NCI-H187 treated with DMSO at 0.1 percent for 48 hours (cell line): Measurements from ENCODE around the gene TM4SF20.

Experiments used
- DNase-seq: peaks from one replicate; lab custom pipeline; 2025; lab: John Stamatoyannopoulos, UW

Gene TM4SF20, protein sequence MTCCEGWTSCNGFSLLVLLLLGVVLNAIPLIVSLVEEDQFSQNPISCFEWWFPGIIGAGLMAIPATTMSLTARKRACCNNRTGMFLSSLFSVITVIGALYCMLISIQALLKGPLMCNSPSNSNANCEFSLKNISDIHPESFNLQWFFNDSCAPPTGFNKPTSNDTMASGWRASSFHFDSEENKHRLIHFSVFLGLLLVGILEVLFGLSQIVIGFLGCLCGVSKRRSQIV

DNA sequence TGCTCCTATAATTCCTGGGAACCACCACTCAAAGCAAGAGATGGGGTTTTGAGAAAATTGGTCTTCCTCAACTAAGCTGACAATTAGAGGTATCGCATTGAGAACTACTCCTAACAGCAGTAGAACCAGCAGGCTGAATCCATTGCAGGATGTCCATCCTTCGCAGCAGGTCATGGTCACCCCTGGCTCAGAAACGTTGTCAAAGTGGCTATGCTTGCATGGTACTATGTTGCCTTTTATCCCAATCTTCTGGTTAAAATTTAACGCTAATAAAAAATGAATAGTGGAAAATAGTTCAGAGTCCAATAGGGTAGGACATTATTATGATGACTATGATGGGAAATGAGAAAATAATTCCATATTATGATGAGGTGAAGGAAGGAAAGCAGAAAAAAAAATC is at the start of gene TM4SF20:
Gene TM4SF20, minus strand, starts transcription at position 212 of the 400 bp plus-strand sequence. Its CDS starts 38 bp downstream, at position 174.
- DNase-seq, result no peak

DNA sequence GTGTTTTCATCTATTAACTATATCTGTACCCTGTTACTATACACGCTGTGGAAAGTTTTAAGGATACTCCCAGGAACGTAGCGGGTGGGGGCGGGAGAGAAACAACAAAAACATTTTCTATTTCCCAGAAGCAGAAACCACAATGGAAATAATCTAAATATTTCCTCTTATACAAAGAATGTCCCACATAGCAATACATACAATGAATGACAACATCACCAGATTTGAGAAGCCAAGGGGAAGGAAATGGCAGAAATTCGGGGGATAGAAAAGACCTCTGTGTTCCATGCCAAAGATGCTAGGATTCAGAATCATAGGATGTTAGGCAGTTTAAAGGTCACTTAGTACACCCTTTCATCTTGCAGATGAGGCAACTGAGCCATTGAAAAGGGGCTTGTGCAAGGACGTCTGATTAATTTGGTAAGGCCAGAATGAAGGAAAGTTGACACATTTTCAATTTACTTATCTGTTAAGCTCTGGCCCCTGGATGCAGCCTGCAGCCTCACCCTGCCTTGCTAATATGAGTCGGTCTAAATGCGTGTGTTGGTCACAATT is 49.7 kb upstream of the TM4SF20 start:
- no peak for DNase-seq

DNA sequence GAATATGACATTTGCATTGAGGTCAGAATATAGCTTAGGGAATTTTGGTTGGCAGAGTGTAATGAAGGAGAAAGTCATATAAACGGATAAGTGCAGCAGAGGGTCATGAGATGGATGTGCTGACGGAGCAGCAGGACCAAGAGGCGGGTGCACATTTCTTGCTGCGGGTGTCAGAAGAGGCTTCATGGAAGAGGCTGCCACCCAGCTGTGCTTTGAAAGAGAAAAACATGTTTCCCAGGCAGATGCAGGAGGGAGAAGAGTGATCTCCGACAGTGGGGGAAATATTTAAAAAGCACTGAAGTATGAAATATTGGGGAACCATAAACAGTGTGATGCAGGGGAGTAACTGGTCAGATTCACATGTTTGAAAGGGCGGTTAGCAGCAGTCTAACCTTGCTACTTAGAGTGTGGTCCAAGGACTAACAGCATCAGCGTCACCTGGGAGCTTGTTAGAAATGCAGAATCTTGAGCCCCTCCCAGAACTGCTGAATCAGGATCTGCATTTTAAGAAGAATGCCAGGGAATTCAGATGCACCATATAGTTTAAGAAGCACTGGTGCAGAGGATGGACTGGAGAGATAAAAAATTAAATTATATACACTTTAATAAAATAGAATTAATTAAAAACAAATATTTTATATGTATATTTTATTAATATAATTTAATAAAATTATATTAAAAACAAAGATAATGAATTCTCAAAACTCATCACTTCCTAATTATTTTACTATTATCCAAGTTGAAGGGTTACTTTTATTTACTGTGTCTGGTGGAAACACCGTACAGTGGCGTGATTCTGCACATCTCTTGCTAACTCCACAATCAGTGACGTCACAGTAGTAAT is 44.8 kb upstream of the TM4SF20 start:
- DNase-seq, result no peak

DNA sequence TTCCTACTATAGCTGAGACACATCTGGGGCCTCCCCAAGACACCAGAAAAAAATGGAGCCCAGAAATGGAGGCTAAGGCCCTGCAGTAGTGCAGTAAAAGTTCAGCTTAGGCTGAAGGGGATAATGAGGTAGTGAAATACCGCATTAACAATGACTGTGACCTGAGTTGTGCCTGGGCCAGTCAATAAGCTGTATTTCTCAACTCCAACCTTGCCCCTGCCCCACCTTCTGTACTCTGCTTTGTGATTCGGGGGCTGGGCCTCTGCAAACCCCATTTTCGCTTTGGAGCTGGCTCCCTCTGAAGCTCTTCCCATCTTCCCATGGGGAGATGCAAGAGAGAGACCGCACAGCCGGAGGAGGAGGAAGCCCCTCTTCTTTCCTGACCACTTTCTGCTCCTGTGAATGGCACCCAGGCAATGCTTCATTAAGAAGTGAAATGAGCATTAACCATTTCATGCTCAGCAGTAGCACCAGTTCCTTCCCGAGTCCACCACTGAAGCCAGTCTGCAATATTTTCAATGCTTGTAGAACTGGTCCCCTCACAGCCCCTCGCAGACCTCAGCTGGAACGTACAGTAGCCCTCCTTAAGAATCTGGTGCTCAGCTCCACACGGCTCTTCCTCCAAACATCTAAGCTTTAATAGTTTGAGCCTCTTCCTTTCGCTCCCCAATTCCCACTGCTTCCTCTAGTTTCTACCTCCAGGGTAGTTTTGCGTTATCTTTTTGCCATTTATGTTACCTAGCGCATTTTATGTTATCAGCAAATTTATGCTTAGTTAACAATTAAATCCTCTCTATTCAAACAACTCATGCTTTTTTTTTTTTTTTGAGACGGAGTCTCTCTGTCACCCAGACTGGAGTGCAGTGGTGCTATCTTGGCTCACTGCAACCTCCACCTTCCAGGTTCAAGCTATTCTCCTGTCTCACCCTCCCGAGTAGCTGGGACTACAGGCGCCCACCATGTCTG is 41.3 kb upstream of the TM4SF20 start:
- DNase-seq, result no peak

GRCh38 chr2:227416701-227417100 is 37.6 kb upstream of the TM4SF20 start:
- DNase-seq, result no peak

DNA sequence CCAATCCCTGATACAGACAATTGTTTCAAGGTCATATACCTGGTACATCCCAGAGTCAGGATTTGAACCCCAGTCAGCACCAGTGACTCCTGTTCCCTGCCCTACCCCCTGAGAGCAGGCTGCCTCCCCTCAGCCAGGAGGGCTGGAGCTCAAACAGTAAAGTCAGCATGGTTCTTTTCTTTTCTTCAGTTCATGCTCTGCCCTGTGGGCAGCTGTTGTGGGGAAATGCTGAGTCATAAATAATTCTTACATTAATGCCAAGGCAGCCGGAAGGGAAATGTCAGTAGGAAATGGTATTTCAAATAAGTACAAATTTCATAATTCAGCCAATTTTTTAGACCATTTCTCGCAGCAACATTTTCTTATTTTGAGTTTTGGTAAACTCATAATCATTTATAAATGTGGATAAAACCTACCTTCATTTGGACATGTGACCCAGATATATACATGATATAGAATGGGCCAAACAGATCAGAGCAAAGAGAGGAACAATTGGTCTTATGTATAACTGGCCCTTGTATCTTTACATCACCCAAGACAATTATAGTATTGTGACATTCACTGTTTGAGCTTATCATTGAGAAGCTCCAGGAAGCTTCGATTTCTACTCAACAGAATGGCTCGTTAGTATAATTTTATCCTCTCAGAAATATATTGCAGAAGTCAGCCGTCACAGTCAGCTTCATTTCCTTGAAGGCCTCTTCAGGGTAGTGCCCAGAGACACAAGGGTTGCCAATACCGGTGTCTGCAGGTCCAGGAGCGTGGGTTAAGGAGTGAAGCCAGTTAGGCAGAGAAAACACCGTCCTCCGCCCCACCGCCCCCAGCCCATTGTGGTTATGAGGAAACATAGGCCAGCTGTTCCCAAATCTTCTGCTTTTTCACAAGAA is 36.7 kb upstream of the TM4SF20 start:
- DNase-seq, result no peak

DNA sequence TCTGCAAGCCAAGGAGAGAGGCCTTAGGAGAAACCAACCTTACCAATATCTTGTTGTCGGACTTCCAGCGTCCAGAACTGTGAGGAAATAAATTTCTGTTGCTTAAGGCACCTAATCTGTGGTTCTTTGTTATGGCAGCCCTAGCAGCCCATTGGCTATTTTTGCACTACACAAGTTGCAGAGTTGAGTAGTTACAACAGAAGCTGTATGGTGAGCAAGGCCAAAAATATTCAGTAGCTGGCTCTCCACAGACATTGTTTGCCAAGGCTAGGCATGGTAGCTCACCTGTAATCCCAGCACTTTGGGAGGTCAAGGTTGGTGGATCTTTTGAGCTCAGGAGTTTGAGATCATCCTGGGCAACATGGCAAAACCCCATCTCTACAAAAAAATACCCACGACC is 35.7 kb upstream of the TM4SF20 start:
- no peak for DNase-seq

DNA sequence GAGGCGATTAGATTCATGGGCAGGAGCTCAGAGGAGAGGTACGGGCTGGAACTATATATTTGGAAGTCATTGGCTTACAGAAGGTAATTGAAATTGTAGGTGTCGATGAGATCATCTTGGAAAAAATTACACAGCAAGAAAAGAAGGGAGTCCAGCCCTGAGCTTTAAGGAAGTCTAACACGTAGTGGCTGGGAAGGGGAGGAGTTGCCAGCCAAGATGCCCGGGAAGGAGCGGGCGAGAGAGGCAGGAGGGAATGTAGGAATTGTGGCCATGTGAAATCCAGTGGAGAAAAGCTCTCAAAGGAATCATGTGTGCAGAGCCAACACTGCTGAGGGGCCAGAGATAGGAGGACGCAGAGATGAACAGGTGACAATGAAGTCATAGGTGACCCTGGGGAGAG is 34.3 kb upstream of the TM4SF20 start:
- no peak for DNase-seq

DNA sequence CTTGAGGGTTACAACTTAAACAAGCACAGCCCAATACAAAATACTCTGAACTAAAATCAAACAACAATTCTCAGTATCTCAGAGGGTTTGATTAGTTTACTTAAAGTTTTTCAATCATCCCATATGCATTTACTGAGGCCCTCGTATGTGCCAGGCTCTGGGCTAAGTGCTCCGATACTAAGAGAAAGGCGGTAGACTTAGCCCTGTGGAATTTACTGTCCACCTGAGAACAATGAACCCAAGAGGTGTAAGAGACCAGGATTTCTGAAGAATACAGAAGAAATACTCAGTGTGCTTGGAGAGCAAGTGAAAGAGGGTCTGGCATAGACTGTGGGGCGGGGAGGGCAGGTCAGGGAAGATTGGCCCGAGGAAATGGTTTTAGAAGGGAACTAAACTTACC is 33.8 kb upstream of the TM4SF20 start:
- DNase-seq, result no peak

GRCh38 chr2:227411990-227412350 is 32.9 kb upstream of the TM4SF20 start:
- no peak for DNase-seq

- no peak for DNase-seq
Measured at GRCh38 chr2:227411320-227411989, 32.3 kb upstream of the TM4SF20 start.

- DNase-seq, result no peak
Measured at GRCh38 chr2:227410191-227410590, 31.1 kb upstream of the TM4SF20 start.

DNA sequence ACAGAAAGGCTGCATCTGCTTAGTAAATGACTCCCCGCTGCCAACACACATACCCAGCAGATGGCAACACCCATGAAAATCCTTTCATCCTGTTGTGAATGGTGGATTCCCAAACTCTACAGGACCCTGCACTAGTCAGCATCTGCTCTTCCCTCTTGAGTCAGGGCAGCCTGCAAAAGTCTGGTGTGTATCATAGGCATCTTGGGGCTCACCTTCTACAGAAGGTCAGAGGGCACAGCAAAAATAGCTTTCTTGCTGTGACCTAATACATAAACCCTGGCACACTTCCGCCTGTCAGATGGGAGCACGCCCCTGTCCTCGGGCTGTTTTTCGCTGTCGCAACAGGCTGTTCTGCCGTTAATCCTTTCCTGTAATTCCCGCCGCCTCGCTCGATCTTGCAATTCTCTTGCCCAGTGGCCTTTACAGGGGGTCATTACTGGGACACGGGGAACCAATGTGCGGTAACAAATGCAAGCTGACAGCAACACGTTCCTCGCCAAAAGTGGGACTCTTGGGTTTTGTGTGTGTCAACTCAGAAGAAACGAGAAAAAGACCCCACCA is 28.6 kb upstream of the TM4SF20 start:
- DNase-seq, result no peak

DNA sequence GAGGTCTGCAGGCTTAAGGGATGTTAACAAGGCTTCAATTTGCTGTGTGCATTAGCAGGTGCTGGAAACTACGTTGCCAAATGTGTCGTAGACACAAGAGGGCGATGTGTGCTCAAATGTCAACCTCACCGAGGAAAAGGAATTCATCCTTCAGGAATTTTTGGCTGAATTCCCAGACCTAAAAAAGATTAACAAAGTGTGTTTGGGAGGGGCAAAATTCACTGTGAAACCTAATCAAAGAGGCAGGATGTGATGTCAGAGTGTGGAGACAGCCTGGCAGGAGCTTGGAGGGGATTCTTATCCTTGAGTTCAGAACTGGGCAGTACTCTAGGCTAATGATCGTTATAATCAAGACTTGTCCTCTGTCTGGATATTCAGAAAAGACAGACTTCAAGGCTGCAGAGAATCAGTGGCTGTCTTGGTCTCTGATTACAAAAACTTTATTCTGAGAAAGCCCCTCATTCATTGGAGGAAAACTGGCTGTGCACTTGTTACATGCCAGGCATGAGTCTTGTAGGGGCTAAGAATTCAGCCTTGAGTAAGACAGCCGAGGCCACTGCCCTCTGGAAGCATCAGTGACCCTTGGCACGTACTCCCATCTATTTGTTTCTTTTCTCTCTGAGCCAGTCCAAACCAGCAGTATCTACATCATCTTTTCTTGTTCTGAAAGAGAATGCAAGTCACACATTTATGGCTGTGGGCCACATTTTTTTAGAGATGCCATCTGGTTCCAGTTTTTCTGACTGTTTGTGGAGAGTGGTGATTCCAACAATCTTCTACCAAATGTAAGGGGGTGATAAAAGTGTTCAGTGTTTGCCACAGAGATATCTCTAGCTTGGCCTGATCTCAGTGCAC is 27.3 kb upstream of the TM4SF20 start:
- no peak for DNase-seq

DNA sequence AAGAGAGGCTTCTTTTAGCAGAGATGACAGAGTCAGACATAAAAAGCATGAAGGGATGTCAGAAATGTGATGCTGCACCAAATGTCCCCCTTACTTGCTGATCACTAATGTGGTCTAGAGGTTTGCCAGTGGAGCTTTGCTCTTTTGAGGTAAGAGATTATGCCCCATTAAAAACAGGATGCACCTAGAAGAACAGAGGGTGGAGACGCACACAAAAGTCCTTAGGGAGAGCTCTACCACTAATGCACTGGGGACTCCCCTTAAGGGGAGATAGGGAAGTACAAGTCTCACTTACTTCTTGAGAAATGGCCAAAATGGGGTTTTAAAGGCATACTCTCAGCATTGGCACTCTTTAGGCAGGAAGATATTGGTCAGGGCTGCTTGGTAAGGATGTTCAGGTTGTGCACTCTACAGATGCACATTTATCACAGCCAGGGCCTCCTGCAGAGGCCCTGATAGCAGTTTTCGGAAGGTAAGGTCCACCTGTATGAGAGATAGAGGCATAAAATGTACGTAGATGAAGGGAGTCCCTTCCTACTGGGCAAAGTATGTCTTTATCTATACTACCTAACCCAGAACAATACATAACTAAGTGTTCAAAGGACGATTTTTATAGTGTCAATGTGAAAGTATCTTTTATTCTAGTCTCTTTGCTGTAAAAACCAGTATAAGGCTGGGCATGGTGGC is 25.6 kb upstream of the TM4SF20 start:
- DNase-seq, result no peak

DNA sequence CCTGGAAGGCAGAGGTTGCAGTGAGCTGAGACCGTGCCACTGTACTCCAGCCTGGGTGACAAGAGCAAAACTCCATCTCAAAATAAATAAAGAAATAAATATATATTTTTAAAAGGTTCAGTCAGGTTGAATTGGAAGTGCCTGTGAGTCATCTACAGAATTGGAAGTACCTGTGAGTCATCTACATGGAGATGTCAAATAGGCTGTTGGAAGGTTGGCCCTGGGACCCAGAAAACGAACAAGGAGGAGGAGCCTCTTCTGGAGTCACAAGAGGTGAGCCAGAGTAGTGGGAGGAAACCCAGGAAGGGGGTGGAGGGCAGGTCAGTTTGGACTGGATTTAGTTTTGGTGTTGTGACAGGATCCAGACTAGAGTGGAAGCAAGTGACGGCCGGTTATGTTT is 23.9 kb upstream of the TM4SF20 start:
- DNase-seq, result no peak

DNA sequence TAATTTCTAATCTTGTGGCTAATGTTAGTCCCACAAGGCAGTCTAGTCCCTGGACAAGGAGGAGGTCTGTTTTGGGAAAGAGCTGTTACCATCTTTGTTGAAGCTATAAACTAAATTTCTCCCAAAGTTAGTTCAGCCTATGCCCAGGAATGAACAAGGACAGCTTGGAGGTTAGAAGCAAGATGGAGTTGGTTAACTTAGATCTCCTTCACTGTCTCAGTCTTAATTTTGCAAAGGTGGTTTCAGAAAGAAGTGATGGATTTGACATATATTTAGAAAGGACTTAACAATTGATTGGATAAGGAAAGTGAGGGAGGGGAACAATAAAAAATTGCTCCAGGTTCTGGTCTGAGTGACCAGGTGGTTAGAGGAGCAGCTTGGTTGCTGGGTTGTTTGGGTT is 23.2 kb upstream of the TM4SF20 start:
- no peak for DNase-seq

DNA sequence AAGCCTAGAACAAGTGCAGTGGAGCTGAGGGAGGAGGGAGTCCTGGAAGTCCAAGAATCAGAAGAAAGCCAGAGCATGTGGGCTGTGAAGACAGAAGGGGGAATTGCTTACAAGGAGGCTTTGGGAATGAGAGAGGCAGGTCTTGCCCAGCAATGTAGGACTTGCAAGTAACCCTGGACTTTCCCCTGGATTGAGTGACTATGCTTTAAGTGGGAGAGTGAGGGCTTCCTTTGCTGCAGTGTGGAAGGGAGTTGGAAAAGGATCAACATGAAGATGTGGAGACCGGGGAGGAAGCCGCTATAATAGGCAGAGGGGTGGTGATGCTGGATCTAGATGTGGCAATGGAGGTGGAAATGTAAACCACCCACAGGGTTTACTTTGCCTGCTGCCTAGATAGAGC is 22.4 kb upstream of the TM4SF20 start:
- no peak for DNase-seq
